OCI-M1 (cell line): ENCODE measurements around the gene ZNF385C.

Experiments
- DNase-seq: peaks from one replicate; lab custom pipeline; 2025; lab: John Stamatoyannopoulos, UW

Gene ZNF385C

GRCh38 chr17:41988418-41988817 lies 109.9 kb downstream of the ZNF385C start:
- DNase-seq = no peak

- no peak for DNase-seq
These were observed 110.6 kb downstream of the ZNF385C start for GRCh38 chr17:41987642-41988041.

GRCh38 chr17:41986634-41987033 lies 111.6 kb downstream of the ZNF385C start:
- DNase-seq = no peak

GRCh38 chr17:41985919-41986318 lies 112.4 kb downstream of the ZNF385C start:
- DNase-seq = no peak

GRCh38 chr17:41984454-41984853 lies 113.8 kb downstream of the ZNF385C start:
- no peak for DNase-seq

- no peak for DNase-seq
These were observed 116.1 kb downstream of the ZNF385C start for GRCh38 chr17:41982026-41982760.

- no peak for DNase-seq
These were observed 120.3 kb downstream of the ZNF385C start for GRCh38 chr17:41977991-41978390.

- no peak for DNase-seq
These were observed 122.0 kb downstream of the ZNF385C start for GRCh38 chr17:41976142-41976768.
